ENCODE data around the gene PLCB1.
A peak's percentile ranks its signal among the peaks of the same experiment; 100 is the strongest.

The PLCB1 gene

DNA sequence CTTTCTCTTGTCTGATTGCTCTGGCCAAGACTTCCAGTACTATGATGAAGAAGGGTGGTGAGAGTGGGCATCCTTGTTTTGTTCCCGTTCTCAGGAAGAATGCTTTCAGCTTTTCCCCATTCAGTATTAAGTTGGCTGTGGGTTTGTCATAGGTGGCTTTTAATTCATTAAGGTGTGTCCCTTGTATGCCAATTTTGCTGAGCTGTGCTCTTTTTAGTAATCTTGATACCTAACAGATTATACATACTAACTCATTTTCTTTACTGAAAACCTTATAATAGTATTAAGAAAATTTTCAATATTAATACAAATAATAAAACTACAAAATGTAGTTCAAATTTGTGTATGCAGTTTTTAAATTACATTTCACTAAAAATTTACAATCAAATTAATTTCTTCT, 557.3 kb downstream of the PLCB1 start:
- no peak for DNase-seq

DNA sequence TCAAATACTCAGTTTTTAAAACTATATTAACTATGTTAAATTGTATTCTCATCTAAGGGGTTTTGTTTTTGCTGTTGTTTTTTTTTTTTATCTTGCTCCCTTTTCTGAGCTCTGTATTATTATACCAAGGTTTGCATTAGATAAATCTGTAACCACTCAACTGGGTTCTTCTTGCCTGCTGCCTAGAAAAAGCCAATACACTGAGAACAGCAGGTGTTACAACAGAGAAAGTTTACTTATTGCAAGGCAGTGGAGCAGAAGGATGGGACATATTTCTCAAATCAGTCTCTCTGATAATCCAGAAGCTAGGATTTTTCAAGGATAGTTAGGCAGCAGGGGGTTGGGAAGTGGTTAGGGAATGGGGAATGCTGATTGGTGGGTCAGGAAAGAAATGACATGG, 558.0 kb downstream of the PLCB1 start:
- no peak for DNase-seq

DNA sequence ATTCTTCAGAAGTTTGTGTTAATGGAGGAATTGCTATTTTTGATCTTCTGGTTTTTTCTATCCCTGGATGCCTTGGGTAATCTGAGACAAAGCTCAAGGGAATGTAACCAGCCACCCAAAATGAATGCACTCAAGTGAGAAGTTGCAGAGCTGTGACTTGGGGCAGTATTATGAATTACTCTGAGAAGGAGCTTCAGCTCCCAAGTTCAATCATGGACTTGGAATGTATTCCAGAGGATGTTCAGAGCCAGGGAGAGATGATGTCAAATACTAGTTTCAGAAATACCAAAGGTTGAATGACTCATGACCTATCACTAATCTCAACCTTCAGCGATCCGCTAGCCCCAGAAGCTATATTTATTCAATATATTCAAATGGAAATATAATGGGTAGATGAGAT, 561.6 kb downstream of the PLCB1 start:
- no peak for DNase-seq

DNA sequence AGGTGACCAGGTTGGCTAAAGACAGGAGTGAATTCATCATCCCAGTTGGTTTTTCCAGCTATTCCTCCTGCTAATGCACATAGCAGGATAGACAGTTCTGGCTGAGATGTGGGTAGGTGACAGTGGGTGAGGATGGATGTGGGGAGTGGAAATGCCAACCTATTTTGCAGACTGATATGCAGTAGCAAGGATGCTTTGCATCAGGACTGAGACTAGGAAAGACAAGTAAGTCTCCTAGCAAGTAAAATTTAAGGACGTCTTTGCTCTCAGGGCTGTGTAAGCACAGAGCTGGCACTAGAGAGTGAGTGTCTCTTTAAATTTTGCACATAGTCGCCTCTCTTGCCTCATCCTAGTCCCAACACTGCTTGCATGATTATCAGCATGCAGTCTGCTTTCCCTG, 568.7 kb downstream of the PLCB1 start:
- DNase-seq, result no peak

DNA sequence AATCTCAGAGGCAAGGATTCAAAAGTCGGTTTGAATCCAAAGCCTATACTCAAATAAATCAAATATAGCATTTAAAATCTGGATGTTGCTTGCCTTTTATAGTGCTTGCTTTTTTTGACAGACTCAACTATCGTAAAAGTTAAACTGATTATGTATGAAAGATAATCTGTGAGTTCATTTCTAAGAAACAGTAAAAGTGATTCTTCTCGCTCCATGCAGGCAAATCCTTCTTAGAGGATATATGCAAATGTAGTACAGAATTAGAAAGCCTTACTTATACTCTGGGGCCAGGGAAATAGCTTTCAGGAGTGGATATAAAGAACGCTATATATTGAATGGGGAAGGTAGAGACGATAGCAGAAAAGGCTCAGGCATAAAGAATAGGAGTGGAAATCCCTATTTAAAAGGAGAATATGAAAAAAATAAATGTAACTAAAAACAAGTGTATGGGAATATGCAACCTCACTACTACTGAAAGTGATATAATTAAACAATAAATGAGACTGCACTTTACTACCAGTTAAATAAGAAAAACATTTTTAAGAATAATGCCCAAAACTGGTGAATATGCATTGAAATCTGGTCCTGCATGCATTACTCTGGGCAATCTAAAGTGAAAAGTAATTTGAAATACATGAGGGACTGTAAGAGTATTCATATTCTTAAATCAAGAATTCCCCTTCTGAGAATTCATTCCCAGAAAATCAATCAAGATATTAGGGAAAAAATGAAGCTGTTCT, 575.1 kb downstream of the PLCB1 start:
- no peak for DNase-seq

DNA sequence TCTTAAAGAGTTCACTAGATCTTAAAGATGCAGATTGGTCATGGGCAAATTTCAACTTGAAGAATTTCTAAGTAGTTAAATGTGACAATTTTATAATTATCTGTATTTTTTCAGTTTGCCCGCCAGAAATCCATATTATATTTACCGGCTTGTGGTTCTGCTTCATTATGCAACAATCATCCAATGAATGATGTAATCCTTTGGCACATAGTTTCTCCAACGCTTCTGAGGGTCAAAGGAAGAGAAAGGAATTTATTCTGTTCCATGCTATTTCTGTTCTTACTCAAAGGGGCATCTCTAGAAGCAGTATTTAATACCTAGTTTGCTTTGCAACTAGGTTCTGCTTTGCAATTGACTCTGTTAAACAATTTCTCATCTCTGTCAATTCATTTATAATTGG, 577.6 kb downstream of the PLCB1 start:
- DNase-seq, result no peak

DNA sequence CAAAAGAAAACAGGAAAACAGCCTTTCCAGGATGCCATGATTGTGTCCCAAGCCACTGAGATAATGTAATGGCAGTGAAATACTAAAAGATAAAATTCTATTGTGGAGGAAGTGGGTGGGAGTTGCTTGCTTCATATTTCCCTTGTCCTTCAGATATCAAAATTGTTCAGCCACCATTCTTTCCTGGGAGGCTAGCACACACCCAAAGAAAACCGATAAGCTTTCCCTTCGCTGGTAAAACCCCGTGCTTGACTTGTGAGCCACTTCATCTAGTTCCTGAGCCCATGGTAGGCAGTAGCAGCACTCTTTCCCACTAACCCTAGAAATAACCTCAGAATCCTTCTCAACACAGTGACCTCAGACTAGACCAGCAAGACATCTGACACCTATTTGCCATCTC, 579.4 kb downstream of the PLCB1 start:
- no peak for DNase-seq

DNA sequence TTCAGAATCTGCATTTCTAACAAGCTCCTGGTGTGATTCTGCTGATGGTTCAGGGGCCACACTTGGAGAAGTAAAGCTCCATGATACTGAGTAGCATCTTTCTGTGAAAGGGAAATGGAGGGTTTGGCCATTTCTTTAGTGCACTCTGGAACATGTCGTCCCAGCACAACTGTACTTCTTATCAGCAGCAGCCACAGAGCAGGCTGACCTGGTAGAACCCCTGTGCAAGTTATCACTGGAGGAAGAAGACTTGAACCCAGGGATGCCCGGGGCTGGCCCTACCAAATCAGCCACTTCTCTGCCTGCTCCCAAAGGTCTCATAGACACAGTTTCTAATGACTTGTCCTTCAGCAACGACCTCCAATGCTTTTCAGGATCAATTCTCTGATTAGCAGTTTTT, 582.1 kb downstream of the PLCB1 start:
- DNase-seq, result no peak

DNA sequence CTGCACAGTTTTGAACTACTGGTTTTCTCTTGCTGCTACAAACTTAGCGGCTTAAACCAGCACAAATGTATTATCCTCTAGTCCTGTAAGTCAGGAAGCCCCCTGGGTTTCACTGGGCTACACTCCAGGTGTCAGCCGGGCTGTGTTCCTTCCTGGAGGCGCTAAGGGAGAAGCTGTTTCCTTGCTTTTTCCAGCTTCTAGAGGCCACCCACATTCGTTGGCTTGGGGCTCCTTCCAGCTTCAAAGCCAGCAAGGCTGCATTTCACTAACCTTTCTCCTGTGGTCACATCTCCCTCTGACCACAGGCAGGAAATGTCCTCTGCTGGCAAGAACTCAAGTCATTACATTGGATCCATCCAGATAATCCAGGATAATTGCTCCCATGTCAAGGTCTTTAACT, 586.2 kb downstream of the PLCB1 start:
- DNase-seq, result no peak

DNA sequence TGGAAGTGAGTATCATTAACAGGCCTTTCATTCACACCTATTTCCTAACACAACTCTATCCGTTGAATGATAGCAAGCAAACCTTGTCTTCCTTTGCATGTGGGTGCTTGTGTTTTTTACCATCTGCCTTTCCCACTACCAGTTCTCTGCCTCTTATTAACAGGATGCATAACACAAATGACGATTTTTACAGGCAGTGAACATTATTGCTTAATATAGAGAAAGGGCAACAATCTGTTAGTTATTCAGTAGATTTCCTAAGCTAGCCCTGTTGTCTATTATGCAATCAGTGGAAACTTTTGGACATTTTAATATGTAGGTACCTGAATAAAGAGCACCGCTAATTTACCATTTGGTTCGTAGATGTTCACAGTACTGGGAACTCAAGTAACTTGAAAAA, 588.0 kb downstream of the PLCB1 start:
- DNase-seq, result no peak

DNA sequence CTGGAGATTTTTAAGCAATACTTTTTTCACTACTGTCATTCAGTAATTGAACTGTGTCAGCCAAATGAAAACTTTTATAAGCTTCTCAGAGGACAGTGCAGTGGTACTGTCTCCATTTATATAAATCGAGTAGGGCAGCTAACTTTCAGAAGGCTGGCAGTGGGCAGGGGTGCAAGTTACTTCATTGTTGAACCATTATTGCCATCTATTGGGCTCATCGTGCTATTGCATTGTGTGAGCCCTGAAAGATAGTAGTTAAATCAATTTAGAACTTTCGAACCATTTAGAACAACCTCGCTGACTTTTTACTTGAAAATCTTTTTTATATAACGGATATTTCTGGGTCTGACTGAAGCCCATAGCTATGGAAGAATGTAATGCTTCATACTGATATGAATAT, 589.0 kb downstream of the PLCB1 start:
- DNase-seq, result peak; percentile 49

DNA sequence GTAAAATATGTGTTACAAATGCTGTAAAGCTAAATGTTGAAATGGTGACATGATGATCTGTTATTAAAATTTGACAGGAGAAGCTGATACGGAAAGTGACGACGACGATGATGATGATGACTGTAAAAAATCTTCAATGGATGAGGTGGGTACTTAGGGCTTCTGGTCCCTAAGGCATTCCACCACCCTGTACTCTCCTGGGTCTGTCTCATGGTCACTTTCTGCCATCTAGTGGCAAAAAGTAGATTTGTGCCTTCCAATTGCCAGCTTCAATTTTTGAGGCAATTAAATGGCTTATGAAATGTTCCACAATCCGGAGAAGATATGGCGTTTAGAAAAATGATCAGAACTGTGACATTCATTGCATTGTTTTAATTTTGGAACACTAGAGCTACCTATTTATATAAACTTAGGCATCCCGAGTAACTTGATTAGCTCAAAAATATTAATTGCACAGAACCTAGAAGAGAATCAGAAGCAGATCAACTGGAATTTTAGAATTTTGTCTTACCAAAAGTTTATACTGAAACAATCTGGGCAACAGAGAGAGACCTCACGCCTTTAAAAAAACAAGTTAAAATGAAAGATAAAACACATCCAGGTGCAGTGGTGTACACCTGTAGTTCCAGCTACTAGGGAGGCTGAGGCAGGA, 590.3 kb downstream of the PLCB1 start:
- DNase-seq, result peak; percentile 44

DNA sequence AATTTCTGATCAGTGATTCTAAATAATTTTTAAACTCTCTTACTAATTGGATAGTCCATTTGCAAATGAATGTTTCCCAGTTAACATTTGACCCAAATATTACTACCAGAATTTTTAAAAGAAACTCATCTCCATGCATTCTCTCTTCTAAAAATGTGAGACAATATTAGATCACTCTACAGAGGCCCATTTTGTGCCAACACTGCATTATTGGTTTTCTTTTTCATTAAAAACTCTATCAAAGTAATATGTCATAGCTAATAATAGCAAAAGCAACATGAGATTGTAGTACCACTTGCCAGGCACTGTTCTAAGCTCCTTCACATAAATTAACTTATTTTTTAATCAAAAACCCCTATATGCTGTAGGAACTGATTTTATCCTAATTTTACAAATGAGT, 591.2 kb downstream of the PLCB1 start:
- no peak for DNase-seq

DNA sequence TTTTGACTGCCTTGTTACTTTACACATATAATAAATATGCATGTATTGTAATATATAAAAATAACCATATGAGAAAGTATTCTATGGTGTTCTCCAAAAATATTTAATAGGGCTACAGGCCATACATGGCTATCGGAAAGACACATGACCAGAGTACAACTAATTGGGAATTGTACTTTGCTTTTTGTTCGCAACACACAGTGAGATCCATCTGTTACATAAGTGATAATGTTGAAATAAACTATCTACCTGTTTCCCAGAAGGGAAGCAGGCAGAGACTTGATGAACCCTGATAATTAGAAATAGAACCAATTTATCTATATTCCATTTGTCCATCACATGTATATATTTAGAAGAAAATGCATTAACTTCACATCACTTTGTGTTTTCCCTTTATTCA, 592.8 kb downstream of the PLCB1 start:
- DNase-seq, result no peak

DNA sequence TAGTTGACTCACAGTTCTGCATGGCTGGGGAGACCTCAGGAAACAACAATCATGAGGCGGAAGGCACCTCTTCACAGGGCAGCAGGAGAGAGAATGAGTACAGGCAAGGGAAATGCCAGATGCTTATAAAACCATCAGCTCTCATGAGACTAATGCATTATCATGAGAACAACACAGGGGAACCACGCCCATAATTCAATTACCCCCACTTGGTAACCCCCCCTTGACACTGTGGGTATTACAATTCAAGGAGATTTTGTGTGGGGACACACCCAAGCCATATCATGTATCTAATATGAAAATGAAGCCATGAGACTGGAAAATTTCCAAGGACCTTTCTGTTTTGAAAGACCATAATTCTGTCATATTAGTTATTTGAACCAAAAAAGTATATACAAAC, 594.4 kb downstream of the PLCB1 start:
- DNase-seq, result no peak

DNA sequence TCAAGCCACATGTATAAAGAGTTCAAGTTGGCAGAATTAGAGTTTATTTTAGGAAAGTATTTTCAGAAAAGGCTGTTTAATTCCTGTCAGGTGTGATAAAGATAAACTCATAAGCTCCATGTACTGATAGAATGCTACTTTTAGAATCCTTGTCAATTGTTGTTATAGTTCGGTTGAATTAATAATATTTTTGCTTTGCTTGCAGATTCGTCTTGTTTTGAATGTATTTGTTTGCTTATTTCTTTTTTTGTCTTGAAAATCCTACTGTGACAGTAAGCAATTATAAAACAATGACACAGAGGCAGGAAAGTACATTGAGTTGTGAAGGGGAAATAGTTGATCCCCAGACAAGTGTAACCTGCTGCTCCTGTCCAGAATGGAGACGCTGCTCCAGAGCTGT, 602.9 kb downstream of the PLCB1 start:
- DNase-seq, result no peak

DNA sequence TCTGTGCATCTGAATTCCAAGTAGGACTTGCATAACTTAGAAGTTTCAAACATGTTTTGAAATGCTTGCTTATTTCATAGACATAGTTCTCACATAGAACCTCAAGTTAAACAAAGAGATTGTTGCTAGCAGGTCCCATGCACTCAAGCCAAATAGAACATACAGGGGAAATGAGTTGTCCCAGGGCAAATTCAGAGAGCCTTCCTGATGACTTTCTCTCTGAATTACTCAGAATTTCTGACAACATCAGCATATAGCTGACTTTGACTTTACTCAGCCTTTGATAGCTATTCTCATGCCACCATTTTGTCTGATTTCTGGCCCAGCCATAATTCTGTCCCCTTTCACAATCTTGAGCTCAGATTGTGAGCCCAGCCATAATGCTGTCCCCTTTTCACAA, 603.6 kb downstream of the PLCB1 start:
- DNase-seq, result no peak

DNA sequence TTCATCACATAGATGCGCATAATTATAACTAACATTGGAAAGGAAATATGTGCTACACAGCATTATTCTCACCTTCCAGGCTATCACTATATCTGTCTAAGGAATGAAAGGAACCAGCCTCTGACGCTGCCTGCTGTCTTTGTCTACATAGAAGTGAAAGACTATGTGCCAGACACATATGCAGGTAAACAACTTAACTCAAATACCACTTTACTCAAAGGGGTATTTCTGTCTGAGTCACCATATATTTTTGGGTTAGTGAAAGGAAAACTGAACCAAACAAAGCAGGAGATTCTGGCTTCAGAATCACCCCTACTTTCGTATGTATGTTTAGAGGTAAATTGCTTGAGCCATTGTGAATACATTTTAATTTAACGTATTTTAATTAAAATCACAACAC, 608.2 kb downstream of the PLCB1 start:
- no peak for DNase-seq

DNA sequence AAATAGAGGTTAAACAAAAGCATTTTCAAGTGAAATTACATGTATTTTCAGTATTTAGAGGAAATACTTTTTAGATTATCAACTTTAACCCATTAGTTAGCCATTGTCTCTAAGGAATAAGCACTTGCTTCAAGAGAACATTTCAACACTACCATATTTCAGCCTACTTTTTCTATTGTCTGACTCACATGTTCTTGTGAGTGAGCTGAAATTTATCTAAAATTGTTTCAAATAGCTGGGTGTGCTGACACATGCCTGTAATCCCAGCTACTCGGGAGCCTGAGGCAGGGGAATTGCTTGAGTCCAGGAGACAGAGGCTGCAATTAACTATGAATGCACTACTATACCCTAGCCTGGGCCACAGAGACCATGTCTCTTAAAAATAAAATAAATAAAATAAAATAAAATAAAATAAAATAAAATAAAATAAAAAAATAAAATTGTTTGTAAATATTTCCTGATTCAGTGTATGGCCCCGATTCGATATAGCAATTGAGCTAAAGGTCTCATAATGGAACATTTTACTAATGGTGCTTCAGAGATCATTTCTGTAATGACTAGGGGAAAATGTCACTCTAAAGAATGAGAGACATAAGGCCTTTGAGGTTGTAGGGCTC, 612.3 kb downstream of the PLCB1 start:
- no peak for DNase-seq

DNA sequence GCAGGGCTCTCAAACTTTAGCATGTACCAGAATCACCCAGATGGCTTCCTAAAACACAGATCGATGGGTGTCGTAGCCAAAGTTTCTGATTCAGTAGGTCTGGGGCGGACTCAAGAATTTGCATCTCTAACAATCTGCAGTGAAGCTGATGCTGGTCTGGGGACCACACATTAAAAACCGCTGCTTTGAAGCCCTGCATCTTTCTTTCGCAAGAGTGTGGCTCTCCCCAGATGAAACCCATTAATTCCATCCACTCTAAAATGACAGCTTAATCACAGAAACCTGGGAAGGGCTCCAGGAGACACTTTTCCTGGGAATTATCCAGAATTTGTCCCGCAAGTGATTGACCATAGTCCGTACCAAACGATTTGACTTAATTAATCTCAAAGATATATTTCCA, 617.0 kb downstream of the PLCB1 start:
- DNase-seq, result no peak

DNA sequence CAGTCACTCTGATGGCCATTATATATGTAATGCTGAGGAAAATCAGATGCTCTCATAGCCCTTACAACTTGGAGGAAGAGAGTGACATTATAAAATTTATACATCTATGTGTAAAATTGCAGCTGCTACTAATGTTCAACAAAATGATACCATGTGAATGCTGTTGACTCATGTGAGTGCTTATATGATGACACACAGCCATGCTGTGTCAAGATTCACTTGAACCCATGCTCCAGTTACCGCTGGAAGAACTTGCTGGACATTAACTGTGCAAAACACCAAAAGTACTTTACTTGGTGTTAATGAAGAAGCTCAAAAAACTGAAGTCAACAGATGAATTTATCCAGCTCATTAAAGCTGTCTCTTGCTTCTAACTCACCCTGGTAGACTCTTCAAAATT, 617.9 kb downstream of the PLCB1 start:
- DNase-seq, result no peak

DNA sequence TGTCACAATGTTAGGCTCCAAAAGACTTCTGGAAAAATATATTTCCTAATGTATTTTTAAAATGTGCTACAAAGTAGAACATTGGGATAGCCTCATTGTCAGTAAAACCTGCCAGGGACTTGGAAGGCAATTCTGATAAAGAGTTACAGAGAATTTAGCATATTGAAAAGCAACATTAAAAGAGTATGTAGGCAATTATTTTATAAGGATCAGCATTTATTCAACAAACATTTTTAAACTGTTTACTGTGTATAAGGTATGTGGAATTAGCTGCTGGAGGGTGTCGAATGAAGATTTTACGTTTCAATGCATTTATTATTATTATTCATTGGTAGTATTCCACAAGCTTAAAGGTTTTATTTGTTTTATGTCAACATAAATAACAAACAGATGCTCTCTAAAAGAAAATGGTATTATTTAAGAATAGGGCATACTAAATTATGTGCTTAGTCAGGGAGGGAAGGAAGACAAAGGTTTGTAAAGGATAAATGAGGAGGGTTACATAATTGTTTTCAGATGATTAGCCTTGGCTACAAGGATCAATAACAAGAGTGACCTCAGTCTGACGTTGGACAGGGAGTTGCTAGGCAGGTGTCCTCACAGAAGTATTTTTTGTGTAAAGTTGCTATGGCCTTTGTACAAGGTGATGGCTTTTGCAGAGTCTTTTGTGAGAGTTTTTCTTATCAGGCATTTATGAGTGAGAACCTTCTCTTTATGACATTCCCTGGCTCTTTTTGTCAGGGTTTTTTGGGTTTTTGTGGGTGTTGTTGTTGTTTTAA, 623.5 kb downstream of the PLCB1 start:
- DNase-seq, result no peak

DNA sequence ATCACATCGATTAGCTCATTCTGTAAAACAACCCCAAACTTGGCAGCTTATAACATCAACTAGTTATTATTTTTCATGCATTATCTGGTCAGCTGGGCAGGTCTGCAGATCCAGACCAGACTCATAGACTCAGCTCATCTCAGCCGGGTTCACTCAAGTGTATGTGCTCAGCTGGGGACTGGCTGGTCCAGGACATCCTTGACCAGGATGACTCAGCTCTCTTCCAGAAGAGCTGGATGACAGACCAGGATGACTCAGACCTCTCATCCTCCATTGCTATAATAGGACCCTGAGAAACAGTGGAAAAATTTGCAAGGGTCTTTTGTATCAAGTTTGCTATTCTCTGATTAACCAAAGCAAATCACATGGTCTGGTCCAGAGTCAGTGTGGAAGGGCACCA, 624.3 kb downstream of the PLCB1 start:
- no peak for DNase-seq

DNA sequence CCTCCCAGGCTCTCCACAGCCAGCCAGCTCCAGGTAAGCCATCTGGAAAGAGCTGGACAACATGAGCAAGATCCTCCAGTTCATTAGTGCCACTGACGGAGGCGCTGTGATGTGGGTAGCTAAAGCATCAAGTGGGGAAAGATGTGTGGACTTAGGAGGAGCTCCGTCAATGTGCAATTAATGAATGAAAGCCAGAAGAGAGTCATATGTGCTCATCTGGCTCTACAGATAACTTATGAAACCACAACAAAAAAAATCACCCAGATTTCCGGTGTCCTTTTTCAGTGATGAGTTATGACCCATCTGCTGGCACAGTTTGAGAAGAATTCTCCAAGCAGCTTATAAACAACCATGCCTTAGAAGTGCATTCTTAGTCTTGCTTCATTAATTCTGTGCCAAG, 625.1 kb downstream of the PLCB1 start:
- DNase-seq, result peak; percentile 30

All from KG1 (cell line).